DMS79 treated with DMSO at 0.1 percent for 48 hours (cell line): ENCODE data around the gene HEATR5B.
A peak's percentile ranks its signal among the peaks of the same experiment; 100 is the strongest.
"Not testable (repeated sequence)": the region's sequence is repeated elsewhere in the genome, so short reads cannot be mapped to it uniquely, and the experiment has no call there.

Experiments
- DNase-seq: peaks from one replicate; lab custom pipeline; 2025; lab: John Stamatoyannopoulos, UW

HEATR5B gene

DNA sequence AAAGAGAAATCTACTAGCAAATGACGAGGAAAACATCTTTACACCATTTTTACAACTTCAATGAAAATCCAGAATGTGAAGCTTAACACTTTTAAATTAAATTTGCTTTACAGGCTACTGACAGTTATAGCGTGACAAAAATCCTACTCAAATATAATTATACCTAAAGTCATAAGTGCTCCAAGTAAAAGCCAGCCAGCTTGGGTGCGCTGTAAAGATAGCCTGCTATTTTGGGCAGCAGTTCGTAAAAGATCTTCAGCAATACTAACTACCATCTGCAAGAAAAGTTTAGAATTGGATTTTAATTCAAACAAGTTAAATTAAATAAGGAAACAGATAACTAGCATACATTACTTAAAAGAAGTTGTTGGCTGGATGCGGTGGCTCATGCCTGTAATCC lies 22.4 kb downstream of the HEATR5B start:
- no peak for DNase-seq

DNA sequence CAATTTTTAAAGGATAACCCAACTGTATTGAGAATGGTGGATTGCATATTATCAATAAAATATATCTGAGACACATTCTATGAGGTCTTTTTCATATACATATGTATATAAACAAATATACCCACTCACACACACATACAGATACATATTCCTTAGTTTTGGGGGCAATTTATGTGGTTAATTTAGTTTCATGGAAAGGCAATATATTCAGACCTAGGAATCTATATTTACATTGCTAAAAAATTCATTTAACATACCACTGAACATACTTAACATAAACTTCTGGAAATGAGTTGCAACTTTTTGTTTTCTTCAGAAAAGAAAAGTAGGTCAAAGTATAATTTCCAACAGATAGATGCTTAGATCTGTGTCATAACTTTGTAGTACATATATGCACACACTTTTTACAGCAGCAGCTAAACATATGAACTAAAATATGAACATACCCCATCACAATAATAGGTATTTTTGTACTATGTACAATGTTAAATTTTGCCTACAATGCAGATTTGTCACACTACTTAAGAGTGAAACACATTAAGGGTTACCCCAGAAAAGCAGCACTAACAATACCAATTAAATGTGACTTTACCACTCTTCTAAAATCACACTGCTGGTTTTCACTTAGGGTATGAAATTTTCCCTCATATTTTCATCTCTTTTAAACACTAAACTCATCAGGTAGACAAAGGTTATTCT lies 23.0 kb downstream of the HEATR5B start:
- DNase-seq = no peak

DNA sequence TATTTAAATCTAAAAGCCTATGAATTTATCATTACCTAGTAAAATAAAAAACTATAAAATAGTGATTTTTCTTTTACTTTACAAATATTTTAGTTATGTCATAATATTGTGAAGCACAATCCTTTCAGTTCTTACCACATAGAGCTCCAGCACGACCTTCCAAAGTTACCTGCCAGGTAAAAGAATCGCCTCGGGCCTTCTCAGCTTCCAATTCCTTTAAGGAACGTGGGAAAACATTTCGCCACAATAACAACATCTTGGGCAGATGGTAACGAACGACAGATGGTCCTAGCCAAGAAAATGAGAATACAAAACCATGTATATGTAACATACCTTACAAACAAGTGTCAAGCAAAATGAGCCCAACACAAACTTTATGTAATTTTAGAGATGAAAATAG lies 23.7 kb downstream of the HEATR5B start:
- no peak for DNase-seq

DNA sequence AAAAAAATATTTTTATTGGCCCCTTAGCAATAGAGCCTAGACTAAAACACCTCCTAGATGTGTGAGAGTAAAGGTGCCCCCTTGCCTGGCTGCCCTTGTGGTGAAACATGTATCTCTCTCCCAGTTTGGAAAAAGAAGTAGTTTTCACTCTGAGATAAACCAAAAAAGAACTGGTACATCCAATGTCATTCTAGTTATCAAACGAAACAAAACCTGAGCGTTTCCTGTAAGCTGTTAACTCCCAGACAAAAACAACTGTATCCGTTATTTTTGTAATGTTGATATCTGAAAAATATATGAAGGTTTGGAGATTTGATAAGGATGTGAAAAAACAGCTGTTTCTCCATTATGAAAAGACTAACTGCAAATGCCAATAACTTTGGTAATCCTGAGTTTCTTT lies 24.3 kb downstream of the HEATR5B start:
- no peak for DNase-seq

DNA sequence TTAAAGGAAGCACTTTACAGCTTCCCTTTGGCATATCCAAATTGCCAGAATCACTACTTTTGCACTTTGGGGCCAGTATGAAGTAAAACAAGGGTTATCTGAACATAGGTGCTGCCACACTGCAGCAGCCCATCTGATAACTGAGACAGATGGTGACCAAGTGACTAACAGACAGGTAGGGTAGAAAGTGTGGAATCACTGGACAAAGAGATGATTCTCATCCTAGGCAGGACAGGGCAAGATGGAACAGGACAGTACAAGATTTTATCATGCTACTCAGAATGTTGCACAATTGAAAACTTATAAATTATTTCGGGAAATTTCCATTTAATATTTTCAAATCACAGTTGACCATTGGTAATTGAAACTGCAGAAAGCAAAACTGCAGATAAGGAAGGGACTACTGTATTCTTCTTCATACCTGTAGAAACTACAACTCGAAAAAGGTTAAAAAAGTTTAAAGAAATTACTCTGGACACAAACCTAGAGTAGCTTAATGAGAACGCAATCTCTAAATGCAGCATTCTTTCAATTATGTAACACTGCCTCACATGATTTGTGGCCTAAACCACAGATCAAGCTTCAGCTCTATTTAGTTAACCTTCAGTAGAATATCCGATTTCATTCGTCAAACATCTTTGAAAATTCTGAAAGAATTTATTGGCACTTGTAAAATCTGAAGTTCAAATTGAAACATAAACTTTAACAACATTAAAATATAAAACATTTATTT lies 31.4 kb downstream of the HEATR5B start:
- no peak for DNase-seq

DNA sequence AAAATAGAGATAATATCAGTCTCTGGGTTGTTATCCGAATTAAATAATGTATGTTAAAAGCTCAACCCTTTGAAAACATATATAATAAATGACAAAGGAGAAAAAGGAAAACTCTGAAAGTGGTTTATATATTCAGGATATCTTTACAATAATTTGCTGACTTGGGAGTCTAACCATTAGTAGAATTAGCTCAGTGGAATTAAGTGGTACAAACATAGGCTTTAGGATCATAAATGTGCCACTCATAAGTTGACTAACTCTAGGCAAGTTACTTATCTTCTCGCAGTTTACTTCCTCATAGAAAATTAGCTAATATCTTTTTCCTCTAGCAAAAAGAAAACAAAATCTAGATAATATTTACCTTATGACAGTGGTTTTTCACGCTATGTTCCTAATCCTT lies 44.6 kb downstream of the HEATR5B start:
- no peak for DNase-seq

DNA sequence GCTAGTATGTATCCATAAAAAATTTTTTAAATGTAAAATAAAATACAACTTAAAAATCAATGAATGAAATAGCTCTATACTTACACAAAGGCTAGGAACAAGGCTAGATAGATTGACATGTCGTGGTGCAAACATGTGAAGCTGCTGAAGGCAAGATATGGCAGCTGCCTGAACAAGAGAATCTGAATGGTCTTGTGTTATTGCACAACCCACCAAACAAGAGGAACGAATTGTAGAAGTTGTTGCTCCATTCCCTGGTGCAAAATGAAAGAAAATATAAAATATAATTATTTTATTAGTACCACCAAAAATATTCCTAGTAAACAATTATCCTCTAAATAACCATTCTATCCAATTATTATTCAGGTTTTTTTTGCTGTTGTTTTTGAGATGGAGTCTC lies 46.4 kb downstream of the HEATR5B start:
- DNase-seq = no peak

DNA sequence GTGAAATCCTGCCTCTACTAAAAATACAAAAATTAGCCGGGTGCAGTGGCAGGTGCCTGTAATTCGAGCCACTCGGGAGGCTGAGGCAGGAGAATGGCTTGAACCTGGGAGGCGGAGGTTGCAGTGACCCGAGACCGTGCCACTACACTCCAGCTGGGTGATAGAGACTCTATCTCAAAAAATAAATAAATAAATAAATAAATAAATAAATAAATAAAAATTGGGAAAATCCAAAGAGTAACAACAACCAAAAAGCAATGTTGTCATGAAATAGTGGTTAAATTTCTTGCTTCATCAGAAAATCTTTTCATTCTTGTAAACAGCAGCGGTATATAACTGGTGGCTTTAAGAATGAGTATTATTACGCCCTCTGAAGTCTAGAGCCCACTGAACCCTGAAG lies 54.4 kb downstream of the HEATR5B start:
- DNase-seq = no peak

DNA sequence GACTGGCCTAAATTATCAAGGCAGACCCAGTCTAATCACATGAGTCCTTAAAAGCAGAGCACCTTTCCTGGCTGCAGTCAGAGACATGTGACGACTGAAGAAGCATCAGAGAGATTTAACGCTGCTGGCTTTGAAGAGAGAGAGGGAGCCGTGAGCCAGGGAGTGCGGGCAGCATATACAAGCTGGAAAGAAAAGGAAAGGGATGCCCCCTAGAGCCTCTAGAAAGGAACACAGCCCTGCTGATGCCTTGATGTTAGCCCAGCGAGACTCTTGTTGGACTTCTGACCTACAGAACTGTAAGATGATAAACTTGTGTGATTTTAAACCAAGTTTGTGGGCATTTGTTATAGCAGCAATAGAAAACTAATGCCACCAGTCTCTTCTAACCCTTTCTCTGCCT lies 58.1 kb downstream of the HEATR5B start:
- DNase-seq = no peak

DNA sequence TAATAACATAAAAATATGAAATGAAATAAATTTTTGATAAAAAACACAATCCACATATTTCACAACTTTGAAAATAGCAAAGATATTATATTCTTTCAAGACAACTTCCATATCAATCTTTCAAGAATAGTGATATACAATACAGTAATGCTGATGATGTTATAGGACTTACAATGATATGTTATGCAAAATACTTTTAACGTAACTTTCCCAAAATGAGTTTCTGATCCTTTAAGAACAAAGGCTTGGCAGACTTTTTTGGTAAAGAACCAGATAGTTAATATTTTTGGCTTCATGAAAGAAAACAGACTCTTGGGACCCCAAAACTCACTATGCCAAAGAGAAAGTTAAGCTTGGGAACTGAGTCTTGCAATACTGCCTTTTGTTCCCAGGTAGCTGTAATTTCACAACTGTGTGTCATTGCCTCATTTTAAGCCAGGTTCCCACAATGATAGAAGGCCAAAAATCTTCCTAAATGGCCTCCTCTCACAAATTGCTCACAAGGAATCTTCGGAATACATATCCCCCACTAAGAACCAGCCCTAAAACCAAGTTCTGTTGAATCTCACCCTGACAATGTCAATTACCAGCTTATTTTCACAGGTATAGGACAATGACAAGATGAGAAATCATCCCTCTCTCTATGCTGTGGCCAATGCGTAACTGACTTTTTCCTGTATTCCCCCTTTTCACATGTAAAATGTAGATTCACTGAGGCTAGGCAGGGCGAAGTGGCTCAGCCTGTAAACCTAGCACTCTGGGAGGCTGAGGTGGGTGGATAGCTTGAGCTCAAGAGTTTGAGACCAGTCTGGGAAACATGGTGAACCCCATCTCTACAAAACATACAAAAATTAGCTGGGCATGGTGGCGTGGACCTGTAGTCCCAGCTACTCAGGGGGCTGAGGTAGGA lies 63.0 kb downstream of the HEATR5B start:
- no peak for DNase-seq

DNA sequence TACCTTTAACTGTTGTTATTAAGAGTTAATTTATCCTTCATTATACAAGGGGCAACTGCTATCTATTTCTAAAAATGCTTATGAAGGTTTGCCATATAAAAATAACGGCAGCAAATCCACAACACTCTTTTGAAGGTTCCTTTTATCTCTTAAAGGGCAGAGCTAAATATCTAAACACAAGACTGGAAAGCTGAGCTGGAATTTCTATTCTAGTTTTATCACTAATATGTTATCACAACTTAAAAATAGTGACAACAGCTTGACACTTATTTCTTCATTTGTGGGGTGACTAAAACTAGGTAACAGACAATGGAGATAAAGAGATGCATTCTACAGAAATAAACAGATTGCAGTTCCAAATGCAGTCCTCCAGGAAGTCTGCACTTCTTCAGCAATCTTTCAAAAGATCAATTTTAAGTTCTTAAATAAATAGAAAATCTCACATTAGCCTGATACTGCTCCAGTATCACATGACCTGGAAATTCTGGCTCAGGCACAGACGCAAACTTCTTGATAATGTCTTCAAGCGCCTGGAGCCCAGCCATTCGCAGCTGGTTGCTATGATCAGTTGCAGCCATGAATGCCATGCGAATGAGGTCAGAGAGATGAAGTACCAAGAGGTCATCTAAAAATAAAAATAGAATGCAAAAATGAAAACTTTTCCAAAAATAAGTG lies 63.8 kb downstream of the HEATR5B start:
- no peak for DNase-seq

DNA sequence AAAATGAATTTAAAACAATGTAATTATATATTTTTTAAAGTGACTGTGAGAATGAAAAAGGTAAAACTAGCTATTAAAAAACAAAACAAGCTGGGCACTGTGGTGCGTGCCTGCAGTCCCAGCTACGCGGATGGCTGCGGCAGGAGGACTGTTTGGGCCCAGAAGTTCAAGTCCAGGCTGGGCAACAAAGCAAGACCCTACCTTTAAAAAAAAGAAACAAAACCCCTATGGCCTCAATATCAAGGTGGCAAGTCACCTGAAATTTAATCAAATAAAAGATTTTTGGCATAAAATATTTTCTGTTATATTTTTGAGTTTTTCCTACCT lies 70.9 kb downstream of the HEATR5B start:
- DNase-seq = no peak

DNA sequence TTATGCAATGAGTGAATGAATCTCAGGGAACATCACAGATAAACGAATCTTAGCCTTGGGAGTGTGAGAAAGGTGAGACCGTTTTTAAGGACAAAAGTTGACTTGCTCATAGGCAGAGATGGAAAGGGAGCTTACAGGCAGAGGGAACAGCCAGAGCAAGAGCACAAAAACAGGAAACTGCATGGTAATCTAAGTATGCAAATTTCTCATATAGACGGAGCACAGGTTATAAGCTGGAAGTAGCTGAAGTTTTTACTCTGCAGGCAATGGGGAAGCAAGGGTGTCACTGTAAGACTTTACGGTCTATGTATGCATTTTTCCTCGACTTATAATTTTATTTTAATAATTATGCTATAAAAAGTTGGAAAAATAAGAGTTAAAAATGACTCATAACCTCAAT lies 73.0 kb downstream of the HEATR5B start:
- DNase-seq = no peak

DNA sequence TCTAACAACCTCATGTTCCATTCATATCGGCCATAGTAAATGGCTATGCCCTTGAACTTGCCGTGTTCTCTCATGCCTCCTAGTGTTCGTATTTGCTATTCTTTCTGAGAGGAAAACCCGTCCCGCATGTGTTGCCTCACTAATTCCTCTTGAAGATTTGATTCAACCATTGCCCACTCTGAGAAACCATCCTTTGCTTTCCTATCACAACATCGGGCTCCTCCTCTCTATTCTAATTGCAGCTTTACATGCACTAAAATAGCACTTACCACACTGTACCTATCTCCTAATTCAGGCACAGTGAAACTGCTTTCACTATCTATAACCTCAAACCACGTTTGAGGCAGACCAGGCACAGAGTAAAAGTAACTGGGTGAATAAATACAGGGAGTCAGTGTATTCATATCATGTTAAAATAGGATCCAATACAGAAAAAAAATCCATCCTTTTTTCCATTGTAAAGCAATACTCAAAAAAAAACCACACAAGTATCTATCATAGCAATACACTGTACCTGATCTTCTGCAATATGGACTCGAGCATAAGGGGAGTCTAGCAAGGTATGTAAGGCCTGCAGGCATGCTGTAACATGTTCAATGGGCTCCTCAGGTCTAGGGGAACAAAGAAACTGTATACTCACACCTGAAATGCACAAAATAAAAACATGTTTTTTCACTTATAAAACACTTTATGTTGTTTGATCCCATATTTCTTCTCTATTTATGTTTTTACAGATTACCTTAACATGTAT lies 78.9 kb downstream of the HEATR5B start:
- peak; percentile 4 for DNase-seq

DNA sequence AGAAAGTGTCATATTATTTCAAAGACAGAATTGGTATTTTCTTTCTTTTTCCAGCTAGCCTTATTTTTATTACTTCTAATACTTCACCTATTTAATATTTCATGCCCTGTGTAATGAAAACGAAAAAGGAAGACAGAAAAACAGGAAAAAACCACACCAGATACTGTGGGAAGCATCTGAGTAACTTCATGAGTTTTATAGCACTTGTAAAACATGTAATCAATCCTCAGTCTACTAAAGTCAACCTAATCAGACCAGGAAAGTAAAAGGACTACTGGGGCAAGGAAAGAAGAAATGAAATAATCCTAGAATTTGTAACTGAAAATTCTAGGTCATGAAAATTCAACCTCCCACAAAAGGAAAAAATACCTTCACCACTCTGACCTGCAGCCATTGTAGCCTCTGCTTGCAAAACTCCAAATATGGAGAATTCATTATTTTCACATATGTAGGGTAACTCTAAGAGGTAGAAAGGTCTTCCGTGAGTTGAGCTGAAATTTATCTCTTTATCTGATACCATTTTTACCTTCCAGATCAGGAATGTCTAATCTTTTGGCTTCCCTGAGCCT lies 83.1 kb downstream of the HEATR5B start:
- no peak for DNase-seq

DNA sequence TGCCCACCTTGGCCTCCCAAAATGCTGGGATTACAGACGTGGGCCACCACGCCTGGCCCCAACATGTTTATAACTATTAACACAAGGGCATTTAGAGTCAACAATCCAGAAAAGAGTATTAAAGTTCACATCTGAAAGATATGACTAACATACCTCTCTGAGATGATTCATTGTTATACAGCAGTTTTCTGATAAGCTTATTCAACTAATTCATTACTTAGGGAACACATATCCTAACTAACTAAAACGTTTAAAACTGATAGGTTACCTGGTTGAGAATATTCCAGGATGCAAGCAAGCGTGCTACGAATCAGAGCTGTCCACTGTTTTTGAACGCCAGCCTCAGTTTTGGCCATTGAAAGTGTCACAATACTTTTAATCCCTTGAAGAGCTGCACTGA lies 83.9 kb downstream of the HEATR5B start:
- DNase-seq = no peak

DNA sequence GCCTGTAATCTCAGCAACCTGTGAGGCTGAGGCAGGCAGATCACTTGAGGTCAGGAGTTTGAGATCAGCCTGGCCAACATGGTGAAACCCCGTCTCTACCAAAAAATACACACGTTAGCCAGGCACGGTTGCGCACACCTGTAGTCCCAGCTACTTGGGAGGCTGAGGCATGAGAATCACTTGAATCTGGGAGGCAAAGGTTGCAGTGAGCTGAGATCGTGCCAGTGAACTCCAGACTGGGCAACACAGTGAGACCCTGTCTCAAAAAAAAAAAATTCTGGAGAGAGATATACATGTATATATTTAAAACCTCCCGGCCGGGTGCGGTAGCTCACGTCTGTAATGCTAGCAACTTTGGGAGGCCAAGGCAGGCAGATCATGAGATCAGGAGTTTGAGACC lies 84.8 kb downstream of the HEATR5B start:
- not testable (repeated sequence) for DNase-seq

DNA sequence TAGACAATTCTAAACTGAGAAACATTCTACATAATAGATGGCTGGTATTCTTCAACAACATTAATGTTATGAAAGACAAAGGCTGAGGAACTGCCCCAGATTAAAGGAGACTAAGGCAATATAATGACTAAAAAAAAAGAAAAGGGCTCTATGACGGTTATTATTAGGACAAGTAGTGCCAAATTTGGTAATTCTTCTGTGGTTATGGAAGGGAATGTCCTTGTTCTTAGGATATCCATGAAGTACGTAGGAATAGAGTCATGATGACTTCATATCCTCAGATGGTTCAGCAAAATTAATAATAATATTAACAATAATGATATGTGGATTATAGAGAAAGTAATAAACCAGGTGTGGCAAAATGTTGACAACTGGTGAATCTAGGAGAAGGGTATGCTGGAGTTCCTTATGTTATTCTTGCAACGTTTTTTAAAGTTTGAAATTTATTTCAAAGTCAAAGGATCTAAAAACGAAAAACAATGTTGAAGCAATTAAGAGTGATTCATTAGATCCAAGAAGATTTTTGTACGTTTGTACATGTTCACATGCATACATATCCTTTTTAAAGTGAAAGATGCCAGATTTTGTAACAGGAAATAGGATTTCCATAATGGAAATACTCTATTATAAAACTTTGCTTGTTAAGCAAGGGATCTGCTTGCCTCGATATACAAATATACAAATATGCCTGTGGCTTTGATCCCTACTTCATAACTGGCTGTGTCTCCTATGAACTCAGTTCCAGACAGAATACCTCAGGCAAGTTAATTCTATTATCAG lies 90.1 kb downstream of the HEATR5B start:
- no peak for DNase-seq

DNA sequence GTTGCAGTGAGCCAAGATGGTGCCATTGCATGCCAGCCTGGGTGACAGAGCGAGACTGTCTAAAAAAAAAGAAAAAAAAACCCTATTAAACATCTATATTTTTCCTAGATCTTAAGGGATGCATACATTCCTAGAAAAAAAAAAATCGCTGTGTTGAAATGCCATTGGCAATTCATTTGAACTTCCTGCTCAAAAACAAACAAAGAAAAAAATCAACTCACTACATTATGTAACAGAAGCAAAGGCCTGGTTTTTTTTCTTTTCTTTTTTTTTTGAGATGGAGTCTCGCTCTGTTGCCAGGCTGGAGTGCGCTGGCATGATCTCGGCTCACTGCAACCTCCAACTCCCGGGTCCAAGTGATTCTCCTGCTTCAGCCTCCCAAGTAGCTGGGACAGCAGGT lies 96.2 kb downstream of the HEATR5B start:
- DNase-seq = no peak

DNA sequence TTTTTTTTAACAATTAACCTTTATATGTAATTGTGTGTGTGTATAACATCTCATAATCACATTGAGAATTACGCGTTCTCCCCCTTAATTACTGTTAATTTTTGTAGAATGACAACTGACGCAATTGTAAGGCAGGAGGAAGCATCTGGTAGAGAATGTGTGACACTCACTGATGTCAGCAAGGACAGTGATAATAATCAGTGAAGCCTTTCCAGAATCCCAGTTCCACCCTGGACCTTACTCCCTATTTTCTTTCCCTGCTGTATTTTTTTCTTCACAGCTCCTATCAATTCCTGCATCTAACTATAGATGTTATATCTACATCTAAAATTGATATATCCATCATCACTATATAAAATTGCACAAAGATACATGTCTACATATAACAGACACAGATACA lies 101.7 kb downstream of the HEATR5B start:
- DNase-seq = no peak

DNA sequence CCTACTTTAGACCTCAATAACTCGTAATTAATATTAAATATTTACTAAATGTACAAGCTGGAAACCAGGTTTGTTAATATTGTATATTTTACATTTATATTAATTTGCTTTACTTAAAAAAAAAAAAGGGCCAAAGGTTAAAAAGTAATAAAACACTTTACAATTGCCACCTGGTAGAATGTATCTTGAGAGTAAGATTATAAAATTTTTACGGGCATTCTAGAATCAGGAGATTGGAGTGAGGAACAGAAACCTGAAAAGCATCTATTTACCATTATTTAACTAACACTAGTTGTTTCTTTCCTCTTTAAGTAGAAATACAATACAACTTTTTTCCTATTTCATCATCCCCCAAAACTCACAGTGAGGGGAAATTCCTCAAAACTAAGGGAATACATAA lies 102.3 kb downstream of the HEATR5B start:
- no peak for DNase-seq
